HepG2 (cell line): ENCODE data around the gene PATZ1. TPM values are rescaled to one million over a fixed set of nuclear protein-coding genes. Genes with fewer than 3 reads are reported as not detected.

Experiments
- IRF1 ChIP-seq: sonication (generic); formaldehyde crosslinking; IDR thresholded peaks from 2 replicates; pipeline ENCODE4 v1.4.0; 2020; ENCODE audit warnings: low read depth, mild to moderate bottlenecking, missing genetic modification reagents
- MAFG ChIP-seq: sonication (generic); formaldehyde crosslinking; IDR thresholded peaks from 2 replicates; pipeline ENCODE4 v1.5.1; 2020; ENCODE audit warnings: mild to moderate bottlenecking, missing genetic modification reagents
- MAFK ChIP-seq, 2 experiments: IDR thresholded peaks in 1 of 2; conservative IDR thresholded peaks in 1 of 2; 2 replicates each; pipeline ENCODE4 v1.6.1; 2011; ENCODE audit warnings: improper control_type of control experiment in 2 of 2, low read length in 2 of 2
- POLR2G ChIP-seq: fragments of 200-400 bp; formaldehyde crosslinking; IDR thresholded peaks from 2 replicates; pipeline ENCODE4 v1.6.1; 2018; ENCODE audit warnings: mild to moderate bottlenecking, low read depth, low read length, moderate library complexity
- RBM39 ChIP-seq: fragments of 200-400 bp; formaldehyde crosslinking; IDR thresholded peaks from one replicate; pipeline ENCODE4 v1.6.1; 2018; ENCODE audit warnings: antibody characterized with exemption, mild to moderate bottlenecking, low read depth, low read length; ENCODE audit not compliant: poor library complexity, severe bottlenecking
- RFX1 ChIP-seq: fragments of 450-650 bp; IDR thresholded peaks from 2 replicates; pipeline ENCODE4 v1.6.1; 2017
- RXRB ChIP-seq: IDR thresholded peaks from 2 replicates; pipeline ENCODE4 v1.6.1; 2016; ENCODE audit warnings: borderline replicate concordance, missing genetic modification reagents, missing compliant biosample characterization
- SALL1 ChIP-seq: sonication (generic); formaldehyde crosslinking; IDR thresholded peaks from 2 replicates; pipeline ENCODE4 v1.8.0; 2022; ENCODE audit warnings: mild to moderate bottlenecking, missing genetic modification reagents
- U2AF1 ChIP-seq: fragments of 200-400 bp; formaldehyde crosslinking; optimal IDR thresholded peaks from 2 replicates; pipeline ENCODE3; 2017; ENCODE audit warnings: mild to moderate bottlenecking, low read depth, low read length
- ZBTB25 ChIP-seq: IDR thresholded peaks from 2 replicates; pipeline ENCODE4 v1.6.1; 2018; ENCODE audit warnings: missing genetic modification reagents
- ZBTB40 ChIP-seq, 2 experiments: fragments of 450-650 bp in 1 of 2; sonication (generic) in 1 of 2; formaldehyde crosslinking in 1 of 2; IDR thresholded peaks; 2 replicates each; pipeline versions ENCODE4 v1.6.1 to v1.8.0; 2016 to 2022; ENCODE audit warnings: antibody characterized with exemption in 1 of 2, mild to moderate bottlenecking in 1 of 2, missing genetic modification reagents in 1 of 2
- ZNF12 ChIP-seq: sonication (generic); formaldehyde crosslinking; IDR thresholded peaks from 2 replicates; pipeline ENCODE4 v1.5.0; 2020; ENCODE audit warnings: missing genetic modification reagents
- ZNF550 ChIP-seq: sonication (generic); formaldehyde crosslinking; IDR thresholded peaks from 2 replicates; pipeline ENCODE4 v1.4.0; 2020; ENCODE audit warnings: mild to moderate bottlenecking, missing genetic modification reagents, borderline replicate concordance
- ZNF552 ChIP-seq: sonication (generic); formaldehyde crosslinking; IDR thresholded peaks from 2 replicates; pipeline ENCODE4 v1.9.0; 2022; ENCODE audit warnings: missing genetic modification reagents, mild to moderate bottlenecking, borderline replicate concordance
- ZNF564 ChIP-seq: sonication (generic); formaldehyde crosslinking; IDR thresholded peaks from 2 replicates; pipeline ENCODE4 v1.8.1; 2023; ENCODE audit warnings: mild to moderate bottlenecking, missing genetic modification reagents
- ZNF782 ChIP-seq: sonication (generic); formaldehyde crosslinking; IDR thresholded peaks from 2 replicates; pipeline ENCODE4 v1.4.0; 2020; ENCODE audit warnings: missing genetic modification reagents, mild to moderate bottlenecking, borderline replicate concordance
- ZSCAN25 ChIP-seq: sonication (generic); formaldehyde crosslinking; IDR thresholded peaks from 2 replicates; pipeline ENCODE4 v1.8.0; 2022; ENCODE audit warnings: mild to moderate bottlenecking, missing genetic modification reagents
- ZSCAN5A ChIP-seq: sonication (generic); formaldehyde crosslinking; IDR thresholded peaks from 2 replicates; pipeline ENCODE4 v1.8.0; 2022; ENCODE audit warnings: mild to moderate bottlenecking, missing genetic modification reagents, borderline replicate concordance
- polyA plus RNA-seq, 8 experiments: library from polyadenylated mRNA; depleted of rRNA in 3 of 8; stranded (reverse) in 7 of 8; unstranded in 1 of 8; fragments of >200 nt; fragmentation: Illumina TruSeq in 4 of 8; extraction: Trizol in 4 of 8; gene quantifications; 2 replicates each; pipeline versions ENCODE4 v1.2.1 to v1.2.3, GENCODE V29; 2011 to 2016; ENCODE audit warnings: low read depth in 4 of 8, missing spikeins in 1 of 8, mixed read lengths in 1 of 8; ENCODE audit not compliant: insufficient read depth in 1 of 8
- total RNA-seq, 5 experiments: library from RNA; depleted of rRNA; stranded (reverse); fragments of >200 nt; fragmentation: Illumina TruSeq; extraction: Trizol; gene quantifications; 2 replicates each; pipeline ENCODE4 v1.2.3, GENCODE V29; 2016; ENCODE audit warnings: low read depth in 1 of 5

Gene PATZ1
- total and polyA plus RNA-seq, 2 of the 13 experiments (the other 11 are each of a cell fraction or from before 2014, with no cell fraction given) = 24.9 to 30.5 TPM

GRCh38 chr22:31350410-31350863 lies 4.3 kb upstream of the PATZ1 start (continued):
- TF ChIP-seq ZBTB40 (IDR thresholded peaks at IDR 0.05) (no peak), ZBTB40 (CRISPR knock-in tag; IDR thresholded peaks at IDR 0.05) (no peak), IRF1 (CRISPR knock-in tag) (no peak), ZNF564 (CRISPR knock-in tag) (no peak), ZSCAN5A (CRISPR knock-in tag) (no peak), ZBTB25 (CRISPR knock-in tag) (no peak), U2AF1 (no peak), RXRB (CRISPR knock-in tag) (peak; percentile 46), ZNF552 (CRISPR knock-in tag) (no peak), ZSCAN25 (CRISPR knock-in tag) (no peak), MAFK (conservative IDR thresholded peaks at IDR 0.05 in 1 of 2, IDR thresholded peaks at IDR 0.05 in 1 of 2; ENCODE audit: low read length in 2 of 2) (no peak), ZNF12 (CRISPR knock-in tag) (no peak), MAFG (CRISPR knock-in tag) (no peak), ZNF782 (no peak), ZNF550 (CRISPR knock-in tag) (no peak), SALL1 (CRISPR knock-in tag) (peak; percentile 71), RBM39 (no peak), POLR2G (no peak), RFX1 (peak; percentile 90)
